GM18867 (cell line): Measurements from ENCODE around the gene MAST1.
A peak's percentile ranks its signal among the peaks of the same experiment; 100 is the strongest.
"Not testable (repeated sequence)": the region's sequence is repeated elsewhere in the genome, so short reads cannot be mapped to it uniquely, and the experiment has no call there.

Source experiments
- ATAC-seq: cut with Tn5 transposase; IDR thresholded peaks from one replicate; pipeline ENCODE4 v1.9.1; 2021; ENCODE audit warnings: mild to moderate bottlenecking, moderate library complexity; ENCODE audit not compliant: unreplicated experiment

MAST1 gene

DNA sequence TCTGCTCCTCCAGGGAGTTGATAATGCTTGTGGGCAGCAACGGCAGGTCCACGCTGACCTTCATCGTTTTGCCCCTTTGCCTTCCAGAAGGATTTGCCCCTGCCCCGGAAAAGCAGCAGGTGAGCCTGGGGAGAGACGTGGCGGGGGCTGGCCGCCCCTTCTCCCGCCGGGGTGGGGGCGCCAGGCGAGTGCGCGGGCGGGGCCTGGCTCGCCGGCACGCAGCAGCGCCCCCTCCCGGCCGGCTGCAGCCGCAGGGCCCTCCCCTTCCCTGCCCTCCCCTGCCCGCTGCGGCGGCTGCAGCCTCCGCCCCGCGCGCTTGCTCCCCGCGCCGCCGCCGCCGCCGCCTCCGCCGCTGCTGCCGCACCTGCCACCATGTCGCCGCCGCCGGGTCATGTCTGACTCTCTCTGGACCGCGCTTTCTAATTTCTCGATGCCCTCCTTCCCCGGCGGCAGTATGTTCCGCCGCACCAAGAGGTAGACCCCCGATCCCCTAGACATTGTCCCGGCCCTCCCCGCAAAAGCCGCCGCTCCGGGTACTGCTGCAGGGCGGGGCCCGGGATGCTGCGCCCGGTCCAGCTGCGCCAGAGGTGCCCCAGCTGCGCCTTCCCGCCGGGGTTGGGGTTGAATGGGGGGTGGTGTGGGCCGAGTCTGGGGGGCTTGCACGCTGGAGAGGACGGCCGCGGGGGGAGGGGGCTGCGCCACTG is at the start of gene MAST1:
MAST1 (plus strand) TSS at position 334 of the 704 bp plus-strand sequence; CDS start at position 392, 58 bp downstream.
- no peak for ATAC-seq

GRCh38 chr19:12788682-12789097 is 49.6 kb upstream of the MAST1 start:
- ATAC-seq, result no peak

GRCh38 chr19:12789098-12789903 is 49.0 kb upstream of the MAST1 start:
- no peak for ATAC-seq

- ATAC-seq, result peak; percentile 38
Measured at GRCh38 chr19:12789904-12790619, 48.3 kb upstream of the MAST1 start.

DNA sequence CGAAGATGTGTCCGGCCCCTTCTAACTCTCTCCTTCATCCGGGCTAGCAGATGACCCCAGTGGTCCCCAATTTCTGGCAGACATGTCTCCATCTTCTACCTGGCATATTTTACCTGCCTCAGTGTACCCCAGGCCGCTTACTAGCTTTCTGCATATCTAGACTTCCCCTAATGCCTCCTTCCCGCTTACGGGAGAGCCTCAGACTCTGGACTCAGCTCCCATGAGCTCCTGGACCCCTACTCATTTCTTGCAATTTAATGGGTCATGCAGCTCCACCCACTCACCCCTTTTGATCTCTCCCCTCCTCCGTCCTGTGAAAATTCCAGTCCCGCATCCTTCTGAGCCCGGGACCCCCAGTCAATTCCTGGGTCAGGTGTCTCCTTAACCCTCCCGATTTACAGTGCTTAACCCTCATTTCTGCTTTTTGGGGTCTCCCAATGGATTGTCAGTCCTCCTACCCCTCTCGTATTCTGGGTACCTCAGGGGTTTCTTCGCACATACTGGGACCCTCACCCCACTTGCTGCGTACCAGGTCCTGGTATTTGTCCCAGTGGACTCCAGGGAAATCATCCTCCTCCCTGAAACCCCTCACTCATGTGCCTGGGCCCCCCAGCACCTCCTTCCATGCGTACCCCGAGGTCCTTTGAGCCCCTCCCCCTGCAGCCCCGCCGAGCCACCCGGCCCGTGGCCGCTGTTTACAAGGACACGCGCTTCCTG is 47.5 kb upstream of the MAST1 start:
- no peak for ATAC-seq

DNA sequence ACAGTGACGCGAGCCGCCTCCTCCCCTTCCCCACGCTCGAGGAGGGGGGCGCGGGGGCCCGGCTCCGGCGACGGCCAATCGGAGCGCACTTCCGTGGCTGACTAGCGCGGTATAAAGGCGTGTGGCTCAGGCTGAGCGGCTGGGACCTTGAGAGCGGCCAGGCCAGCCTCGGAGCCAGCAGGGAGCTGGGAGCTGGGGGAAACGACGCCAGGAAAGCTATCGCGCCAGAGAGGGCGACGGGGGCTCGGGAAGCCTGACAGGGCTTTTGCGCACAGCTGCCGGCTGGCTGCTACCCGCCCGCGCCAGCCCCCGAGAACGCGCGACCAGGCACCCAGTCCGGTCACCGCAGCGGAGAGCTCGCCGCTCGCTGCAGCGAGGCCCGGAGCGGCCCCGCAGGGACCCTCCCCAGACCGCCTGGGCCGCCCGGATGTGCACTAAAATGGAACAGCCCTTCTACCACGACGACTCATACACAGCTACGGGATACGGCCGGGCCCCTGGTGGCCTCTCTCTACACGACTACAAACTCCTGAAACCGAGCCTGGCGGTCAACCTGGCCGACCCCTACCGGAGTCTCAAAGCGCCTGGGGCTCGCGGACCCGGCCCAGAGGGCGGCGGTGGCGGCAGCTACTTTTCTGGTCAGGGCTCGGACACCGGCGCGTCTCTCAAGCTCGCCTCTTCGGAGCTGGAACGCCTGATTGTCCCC is 46.8 kb upstream of the MAST1 start, which contains the start of gene JUNB:
JUNB (plus strand) TSS at position 142 of the 706 bp plus-strand sequence; CDS start at position 428, 286 bp downstream.
- peak; percentile 32 for ATAC-seq

GRCh38 chr19:12792051-12792852 is 46.1 kb upstream of the MAST1 start:
- no peak for ATAC-seq

DNA sequence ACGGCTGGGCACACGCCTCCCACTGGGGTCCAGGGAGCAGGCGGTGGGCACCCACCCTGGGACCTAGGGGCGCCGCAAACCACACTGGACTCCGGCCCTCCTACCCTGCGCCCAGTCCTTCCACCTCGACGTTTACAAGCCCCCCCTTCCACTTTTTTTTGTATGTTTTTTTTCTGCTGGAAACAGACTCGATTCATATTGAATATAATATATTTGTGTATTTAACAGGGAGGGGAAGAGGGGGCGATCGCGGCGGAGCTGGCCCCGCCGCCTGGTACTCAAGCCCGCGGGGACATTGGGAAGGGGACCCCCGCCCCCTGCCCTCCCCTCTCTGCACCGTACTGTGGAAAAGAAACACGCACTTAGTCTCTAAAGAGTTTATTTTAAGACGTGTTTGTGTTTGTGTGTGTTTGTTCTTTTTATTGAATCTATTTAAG is 45.4 kb upstream of the MAST1 start:
- ATAC-seq, result no peak

DNA sequence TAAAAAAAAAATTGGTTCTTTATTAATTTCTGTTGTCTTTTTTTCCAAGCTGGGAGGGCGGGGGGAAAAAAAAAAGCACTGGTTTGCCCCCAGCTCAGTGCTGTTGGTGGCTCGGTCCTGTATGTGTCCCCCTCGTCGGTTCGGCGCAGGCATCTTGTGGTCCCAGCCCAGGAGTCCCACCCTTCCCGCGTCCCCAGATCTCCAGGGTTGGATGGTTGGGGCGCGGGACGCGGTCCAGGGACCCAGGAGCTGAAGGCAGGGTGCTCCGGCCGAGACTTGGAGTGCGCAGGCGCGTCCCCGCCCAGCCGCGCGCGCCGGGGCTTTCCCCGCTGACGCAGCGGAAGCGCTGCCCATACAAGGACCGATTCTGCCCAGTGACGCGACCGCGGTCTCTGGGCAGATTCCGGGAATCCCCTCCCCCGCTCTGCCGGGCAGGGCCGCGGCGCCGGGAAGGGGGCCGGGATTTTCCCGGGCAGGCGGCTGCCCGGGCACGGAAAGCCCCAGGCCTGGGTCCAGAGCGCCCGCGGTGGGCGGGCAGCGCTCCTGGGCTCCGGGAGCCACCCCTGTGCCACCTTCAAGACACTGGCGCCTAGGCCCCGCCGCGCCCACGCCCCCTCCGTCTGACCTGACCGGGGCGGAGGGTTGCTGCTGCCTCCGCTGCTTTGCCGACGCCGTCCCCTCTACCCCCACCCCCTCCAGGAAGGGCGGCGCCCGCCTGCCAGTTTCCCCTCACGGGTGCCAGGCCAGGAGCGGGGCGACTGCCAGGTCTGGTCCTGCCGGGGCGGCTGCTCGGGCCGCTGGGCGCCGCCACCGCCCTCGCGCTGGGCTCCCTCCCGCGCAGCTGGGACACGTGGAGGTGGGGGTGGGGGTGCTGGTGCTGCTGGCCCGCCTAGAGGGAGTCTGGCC is 44.8 kb upstream of the MAST1 start:
- ATAC-seq, result peak; percentile 36

GRCh38 chr19:12794196-12794941 is 43.9 kb upstream of the MAST1 start:
- ATAC-seq, result no peak

DNA sequence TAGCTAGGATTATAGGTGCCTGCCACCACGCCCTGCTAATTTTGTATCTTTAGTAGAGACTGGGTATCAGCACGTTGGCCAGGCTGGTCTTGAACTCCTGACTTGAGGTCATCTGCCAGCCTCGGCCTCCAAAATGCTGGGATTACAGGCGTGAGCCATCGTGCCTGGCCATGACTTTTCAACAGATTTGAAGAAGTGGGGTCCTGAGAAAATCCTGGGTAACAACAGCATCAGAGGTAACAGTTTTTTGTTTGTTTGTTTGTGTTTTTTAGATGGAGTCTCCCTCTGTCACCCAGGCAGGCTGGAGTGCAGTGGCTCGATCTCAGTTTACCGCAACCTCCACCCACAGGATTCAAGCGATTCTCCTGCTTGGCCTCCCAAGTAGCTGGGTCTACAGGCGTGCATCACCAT is 43.3 kb upstream of the MAST1 start:
- no peak for ATAC-seq

GRCh38 chr19:12796146-12797071 is 41.9 kb upstream of the MAST1 start:
- ATAC-seq, result no peak

GRCh38 chr19:12797141-12797587 is 41.2 kb upstream of the MAST1 start:
- ATAC-seq, result no peak

DNA sequence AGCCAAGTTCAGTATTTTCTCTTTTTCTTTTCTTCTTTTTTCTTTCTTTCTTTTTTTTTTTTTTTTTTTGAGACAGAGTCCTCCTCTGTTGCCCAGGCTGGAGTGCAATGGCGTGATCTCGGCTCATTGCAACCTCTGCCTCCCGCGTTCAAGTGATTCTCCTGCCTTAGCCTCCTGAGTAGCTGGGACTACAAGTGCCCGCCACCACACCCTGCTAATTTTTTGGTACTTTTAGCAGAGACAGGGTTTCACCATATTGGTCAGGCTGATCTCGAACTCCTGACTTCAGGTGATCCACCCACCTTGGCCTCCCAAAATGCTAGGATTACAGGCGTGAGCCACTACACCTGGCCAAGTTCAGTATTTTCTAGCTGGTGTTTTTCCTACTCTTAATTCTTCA is 40.7 kb upstream of the MAST1 start:
- ATAC-seq, result not testable (repeated sequence)

- no peak for ATAC-seq
Measured at GRCh38 chr19:12799742-12800465, 38.4 kb upstream of the MAST1 start.

DNA sequence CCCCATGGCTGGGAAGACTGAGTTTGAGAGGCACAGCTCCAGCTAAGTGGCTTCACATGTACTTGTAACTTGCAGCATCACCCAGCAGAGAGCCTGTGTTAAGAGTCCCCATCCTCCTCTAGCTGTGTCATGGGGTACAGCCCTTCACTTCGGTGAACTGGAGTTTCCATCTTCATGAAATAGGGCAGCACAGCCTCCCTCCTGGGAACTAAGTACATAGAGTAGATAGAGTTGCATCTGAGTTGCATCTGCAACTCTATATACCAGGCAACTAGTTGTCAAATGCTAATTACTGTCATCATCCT is 37.9 kb upstream of the MAST1 start:
- no peak for ATAC-seq
